ENCODE measurements around the gene RNGTT. TPM values are rescaled to one million over a fixed set of nuclear protein-coding genes. Genes with fewer than 3 reads are reported as not detected.
"Not testable (repeated sequence)": the region's sequence is repeated elsewhere in the genome, so short reads cannot be mapped to it uniquely, and the experiment has no call there.

Gene RNGTT
- total RNA-seq, 1 experiment from 2014 or later: 34.8 TPM

DNA sequence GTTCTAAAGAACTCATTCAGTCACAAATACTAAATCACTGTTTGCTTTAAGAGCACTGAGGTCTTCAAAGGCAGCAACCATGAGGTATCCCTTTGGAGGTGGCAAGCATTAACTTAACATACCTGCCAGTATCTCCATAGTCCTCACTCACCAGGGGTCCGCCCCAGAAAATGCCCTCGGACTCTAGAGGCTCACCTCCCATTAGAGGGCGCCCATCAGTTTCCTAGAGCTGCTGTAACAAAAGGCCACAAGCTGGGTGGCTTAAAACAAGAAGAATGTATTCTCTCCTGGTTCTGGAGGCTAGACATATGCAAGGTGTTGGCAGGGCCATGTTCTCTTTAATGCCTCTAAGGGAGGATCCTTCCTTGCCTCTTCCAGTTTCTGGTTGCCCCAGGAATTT is 12.0 kb upstream of the RNGTT start:
- in situ Hi-C loops (cut with HindIII; ENCODE audit: low sequenced_read_pairs): no loop called here
- DNase-seq (ENCODE audit: low spot score): no peak

- no peak for DNase-seq (ENCODE audit: low spot score)
- in situ Hi-C loops (cut with HindIII; ENCODE audit: low sequenced_read_pairs): no loop called here
These were observed 9.3 kb upstream of the RNGTT start for GRCh38 chr6:88972504-88973423.

GRCh38 chr6:88970301-88970700 is 6.9 kb upstream of the RNGTT start:
- in situ Hi-C loops (cut with HindIII; ENCODE audit: low sequenced_read_pairs): no loop called here
- DNase-seq (ENCODE audit: low spot score): no peak

DNA sequence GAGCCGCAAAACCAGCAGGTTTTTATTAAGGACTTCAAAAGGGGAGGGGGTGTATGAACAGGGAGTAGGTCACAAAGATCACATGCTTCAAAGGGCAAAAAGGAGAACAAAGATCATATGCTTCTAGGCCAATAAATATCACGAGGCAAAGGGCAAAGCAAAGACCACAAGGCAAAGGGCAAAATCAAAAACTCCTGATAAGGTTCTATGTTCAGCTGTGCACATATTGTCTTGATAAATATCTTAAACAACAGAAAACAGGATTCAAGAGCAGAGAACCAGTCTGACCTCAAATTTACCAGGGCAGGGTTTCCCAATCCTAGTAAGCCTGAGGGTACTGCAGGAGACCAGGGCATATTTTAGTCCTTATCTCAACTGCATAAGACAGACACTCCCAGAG is 5.8 kb upstream of the RNGTT start:
- in situ Hi-C loops (cut with HindIII; ENCODE audit: low sequenced_read_pairs): not testable (repeated sequence)

GRCh38 chr6:88967891-88968290 is 4.5 kb upstream of the RNGTT start:
- DNase-seq (ENCODE audit: low spot score): no peak
- in situ Hi-C loops (cut with HindIII; ENCODE audit: low sequenced_read_pairs): no loop called here

More for the DNA sequence above, 5.8 kb upstream of the RNGTT start:
- not testable (repeated sequence) for DNase-seq (ENCODE audit: low spot score)

DNA sequence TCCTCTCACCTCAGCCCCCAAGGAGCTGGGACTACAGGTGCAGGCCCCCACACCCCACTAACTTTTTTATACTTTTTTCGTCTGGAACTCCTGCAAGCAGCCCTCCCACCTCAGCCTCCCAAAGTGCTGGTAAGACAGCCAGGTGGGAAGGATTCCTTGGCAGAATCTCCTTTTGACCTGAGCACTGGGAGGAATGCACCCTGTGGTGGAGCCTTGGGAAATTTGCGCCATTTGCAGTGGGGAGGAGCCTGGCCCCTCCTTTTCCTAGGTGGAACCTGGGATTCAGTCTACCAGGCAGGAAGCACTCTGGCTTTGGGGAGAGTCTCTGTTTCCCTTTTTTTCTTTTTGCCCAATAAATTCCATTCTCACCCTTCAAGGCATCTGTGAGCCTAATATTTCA is 2.3 kb upstream of the RNGTT start:
- in situ Hi-C loops (cut with HindIII; ENCODE audit: low sequenced_read_pairs): no loop called here
- no peak for DNase-seq (ENCODE audit: low spot score)

DNA sequence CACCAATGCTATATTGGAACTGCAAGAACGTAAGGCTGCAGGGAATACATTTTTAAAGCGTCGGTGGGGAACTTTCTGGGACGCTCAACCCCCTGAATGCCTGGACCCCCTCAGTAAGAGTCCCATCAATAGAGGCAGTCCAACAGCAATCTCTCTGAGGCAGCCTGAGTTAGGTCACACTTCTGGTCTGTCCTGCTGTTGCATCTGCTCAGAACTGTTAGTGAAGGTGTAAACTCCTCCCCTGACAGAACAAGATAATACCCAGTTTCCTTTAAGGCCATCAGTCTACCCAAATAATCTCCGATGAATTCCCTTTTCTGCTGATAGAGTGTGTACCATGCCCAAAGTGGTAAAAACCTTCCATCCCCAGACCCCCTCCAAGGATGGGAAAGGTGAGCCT is 1.1 kb upstream of the RNGTT start:
- DNase-seq (ENCODE audit: low spot score): no peak
- in situ Hi-C loops (cut with HindIII; ENCODE audit: low sequenced_read_pairs): no loop called here

DNA sequence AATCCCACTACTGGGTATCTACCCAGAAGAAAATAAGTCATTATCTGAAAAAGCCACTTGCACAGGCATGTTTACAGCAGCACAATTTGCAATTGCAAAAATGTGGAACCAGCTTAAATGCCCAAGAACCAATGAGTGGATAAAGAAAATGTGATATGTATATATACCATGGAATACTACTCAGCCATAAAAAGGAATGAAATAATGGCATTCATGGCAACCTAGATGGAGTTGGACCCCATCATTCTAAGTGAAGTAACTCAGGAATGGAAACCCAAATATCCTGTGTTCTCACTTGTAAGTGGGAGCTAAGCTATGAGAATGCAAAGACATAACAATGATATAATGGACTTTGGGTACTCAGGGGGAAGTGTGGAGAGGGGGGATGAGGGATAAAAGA is 4.6 kb downstream of the RNGTT start:
- in situ Hi-C loops (cut with HindIII; ENCODE audit: low sequenced_read_pairs): no loop called here
- DNase-seq (ENCODE audit: low spot score): no peak

DNA sequence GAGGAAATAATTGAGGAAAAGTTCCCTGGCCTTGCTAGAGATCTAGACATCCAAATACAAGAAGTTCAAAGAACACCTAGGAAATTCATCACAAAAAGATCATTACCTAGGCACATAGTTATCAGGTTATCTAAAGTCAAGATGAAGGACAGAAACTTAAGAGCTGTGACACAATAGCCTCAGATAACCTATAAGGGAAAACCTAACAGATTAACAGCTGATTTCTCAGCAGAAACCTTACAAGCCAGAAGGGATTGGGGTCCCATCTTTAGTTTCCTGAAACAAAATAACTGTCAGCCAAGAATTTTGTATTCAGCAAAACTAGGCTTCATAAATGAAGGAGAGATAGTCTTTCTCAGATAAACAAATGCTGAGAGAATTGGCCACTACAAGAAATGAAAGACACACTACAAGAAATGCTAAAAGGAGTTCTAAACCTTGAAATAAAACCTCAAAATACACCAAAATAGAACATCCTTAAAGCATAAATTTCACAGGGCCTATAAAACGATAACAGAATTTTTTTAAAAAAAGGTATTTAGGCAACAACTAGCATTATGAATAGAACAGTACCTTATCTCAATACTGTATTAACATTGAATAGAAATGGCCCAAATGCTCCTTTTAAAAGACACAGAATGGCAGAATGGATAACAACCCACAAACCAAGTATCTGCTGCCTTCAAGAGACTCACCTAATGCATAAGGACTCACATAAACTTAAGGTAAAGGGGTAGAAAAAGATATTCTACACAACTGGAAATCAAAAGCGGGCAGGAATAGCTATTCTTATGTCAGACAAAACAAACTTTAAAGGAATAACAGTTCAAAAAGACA is 9.7 kb downstream of the RNGTT start:
- DNase-seq (ENCODE audit: low spot score): no peak
- in situ Hi-C loops (cut with HindIII; ENCODE audit: low sequenced_read_pairs): no loop called here

DNA sequence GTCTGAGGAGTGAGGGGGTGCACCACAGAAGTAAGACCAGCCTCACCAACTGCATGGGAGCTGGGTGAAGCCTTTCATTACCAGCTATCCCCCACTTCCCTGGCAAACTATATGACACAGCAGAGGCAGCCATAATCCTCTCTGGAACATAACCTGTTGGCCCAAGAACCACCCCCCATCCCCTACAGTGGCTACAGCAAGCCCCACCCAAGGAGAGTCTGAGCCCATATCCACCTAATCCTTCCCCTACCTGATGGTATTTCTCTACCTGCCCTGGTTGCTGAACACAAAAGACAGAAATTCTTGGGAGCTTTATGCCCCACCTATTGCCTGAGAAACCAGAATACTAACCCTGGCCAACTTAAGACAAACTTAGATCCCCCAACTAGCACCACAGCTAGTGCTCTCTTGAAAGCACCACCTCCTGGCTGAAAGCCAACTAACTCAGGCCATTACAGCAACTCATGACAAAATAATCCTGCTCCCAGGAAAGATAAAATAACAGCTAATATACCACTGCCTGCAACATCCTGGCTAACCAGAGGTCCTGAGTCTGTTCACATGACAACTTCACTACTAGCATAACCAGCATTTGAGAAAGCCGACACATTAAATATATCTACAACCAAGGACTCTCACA is 11.2 kb downstream of the RNGTT start:
- in situ Hi-C loops (cut with HindIII; ENCODE audit: low sequenced_read_pairs): no loop called here
- no peak for DNase-seq (ENCODE audit: low spot score)

- in situ Hi-C loops (cut with HindIII; ENCODE audit: low sequenced_read_pairs): no loop called here
- DNase-seq (ENCODE audit: low spot score): no peak
These were observed 17.9 kb downstream of the RNGTT start for GRCh38 chr6:88945415-88946008.

GRCh38 chr6:88933521-88933920 is 29.9 kb downstream of the RNGTT start:
- DNase-seq (ENCODE audit: low spot score): no peak

GRCh38 chr6:88932019-88932418 is 31.4 kb downstream of the RNGTT start:
- DNase-seq (ENCODE audit: low spot score); in situ Hi-C loops (cut with HindIII; ENCODE audit: low sequenced_read_pairs): not testable (repeated sequence)

More at GRCh38 chr6:88933521-88933920, 29.9 kb downstream of the RNGTT start:
- in situ Hi-C loops (cut with HindIII; ENCODE audit: low sequenced_read_pairs): no loop called here

DNA sequence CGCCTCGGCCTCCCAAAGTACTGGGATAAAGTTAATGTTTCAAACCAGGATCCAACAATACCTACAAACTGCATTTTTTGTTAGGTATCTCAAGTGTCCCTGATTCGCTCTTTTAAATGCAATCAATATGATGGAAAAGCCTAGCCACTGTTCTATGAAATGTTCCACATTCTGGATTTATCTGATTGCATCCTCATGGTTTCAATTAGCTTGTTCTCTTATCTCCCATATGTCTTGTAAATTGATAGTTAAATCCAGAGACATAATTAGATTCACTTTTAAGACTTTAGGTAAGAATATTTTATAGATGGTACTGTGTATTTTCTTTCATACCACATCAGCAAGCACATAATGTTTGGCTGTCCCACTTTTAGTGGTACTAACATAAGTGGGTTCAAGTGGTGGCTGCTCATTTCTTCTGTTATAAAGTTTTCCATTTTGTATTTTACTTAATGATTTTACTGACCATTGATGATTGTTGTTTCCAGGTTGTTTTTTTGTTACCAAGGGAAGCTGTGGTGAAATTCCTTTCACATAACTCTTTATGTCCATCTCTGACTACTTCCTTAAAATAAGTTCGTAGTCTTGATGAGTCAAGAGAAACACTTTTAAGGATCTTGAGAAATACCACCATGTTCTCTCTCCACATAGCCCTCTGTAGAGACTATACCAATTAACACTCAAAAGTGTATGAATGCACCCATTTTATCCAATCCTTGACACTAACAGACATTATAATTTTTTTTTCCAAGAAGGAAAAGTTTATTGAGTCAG is 40.5 kb downstream of the RNGTT start:
- in situ Hi-C loops (cut with HindIII; ENCODE audit: low sequenced_read_pairs): no loop called here
- no peak for DNase-seq (ENCODE audit: low spot score)

GRCh38 chr6:88921734-88922133 is 41.7 kb downstream of the RNGTT start:
- in situ Hi-C loops (cut with HindIII; ENCODE audit: low sequenced_read_pairs): no loop called here
- no peak for DNase-seq (ENCODE audit: low spot score)

GRCh38 chr6:88920774-88921733 is 42.4 kb downstream of the RNGTT start:
- in situ Hi-C loops (cut with HindIII; ENCODE audit: low sequenced_read_pairs): no loop called here
- no peak for DNase-seq (ENCODE audit: low spot score)

DNA sequence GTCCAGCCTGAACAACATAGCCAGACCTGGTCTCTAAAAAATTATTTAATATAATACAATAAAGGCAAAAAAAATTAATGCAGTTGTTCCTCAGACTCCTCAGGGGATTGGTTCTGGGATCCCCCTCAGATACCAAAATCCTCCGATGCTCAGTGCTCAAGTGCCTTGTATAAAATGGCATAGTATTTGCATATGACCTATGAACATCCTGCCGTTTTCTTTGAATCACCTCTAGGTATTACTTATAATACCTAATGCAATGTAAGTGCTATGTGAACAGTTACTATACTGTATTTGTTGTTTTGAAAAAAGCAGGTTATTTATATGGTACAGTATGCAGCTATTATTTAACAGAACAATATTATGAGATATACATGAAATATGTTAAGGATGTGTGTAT is 43.3 kb downstream of the RNGTT start:
- no peak for DNase-seq (ENCODE audit: low spot score)
- in situ Hi-C loops (cut with HindIII; ENCODE audit: low sequenced_read_pairs): no loop called here

GRCh38 chr6:88919032-88919431 is 44.4 kb downstream of the RNGTT start:
- DNase-seq (ENCODE audit: low spot score): no peak
- in situ Hi-C loops (cut with HindIII; ENCODE audit: low sequenced_read_pairs): no loop called here
